ENCODE data around the gene KIF4A. TPM values are rescaled to one million over a fixed set of nuclear protein-coding genes. Genes with fewer than 3 reads are reported as not detected.

Gene KIF4A
- total RNA-seq, 2 donors from 2014 or later = 25.4 to 30.3 TPM

GRCh38 chrX:70446380-70447350 lies 156.8 kb downstream of the KIF4A start:
- Mint-ChIP-seq H3K27ac (no peak overlapping the region), H3K9me3 (no peaks in the 10 kb centered on the region), H3K36me3 (ENCODE audit: low read depth) (no peaks in the 10 kb centered on the region), H3K4me3 (no peak overlapping the region), H3K4me1 (no peaks in the 10 kb centered on the region), H3K27me3 (peaks cover 15% of the 10 kb centered on the region)
- no peak for ATAC-seq (replicated peaks)

DNA sequence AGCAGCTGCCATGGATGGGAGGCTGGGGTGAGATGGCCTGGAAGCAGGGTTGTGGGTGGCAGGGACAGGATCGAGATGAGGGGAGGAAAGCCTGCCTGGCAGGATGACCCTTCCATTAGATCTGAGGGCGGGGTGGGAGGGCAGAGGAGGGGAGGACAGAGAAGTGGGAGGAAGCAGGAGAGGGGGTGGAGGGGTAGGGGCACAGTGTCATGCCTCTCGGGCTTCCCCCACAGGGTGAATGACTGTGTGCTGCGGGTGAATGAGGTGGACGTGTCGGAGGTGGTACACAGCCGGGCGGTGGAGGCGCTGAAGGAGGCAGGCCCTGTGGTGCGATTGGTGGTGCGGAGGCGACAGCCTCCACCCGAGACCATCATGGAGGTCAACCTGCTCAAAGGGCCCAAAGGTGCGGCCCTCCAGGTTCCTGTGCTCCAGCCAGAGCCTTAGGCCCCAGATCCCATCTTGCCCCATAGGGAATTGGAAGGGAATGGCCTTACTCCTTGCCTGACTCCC lies 159.6 kb downstream of the KIF4A start:
- no peak for ATAC-seq (replicated peaks)
- H3K36me3 Mint-ChIP-seq (ENCODE audit: low read depth) = no peaks in the 10 kb centered on the region
- peaks cover 9% of the 10 kb centered on the region for H3K4me1 Mint-ChIP-seq

GRCh38 chrX:70452143-70452733 lies 162.3 kb downstream of the KIF4A start:
- peaks cover 20% of the 10 kb centered on the region for H3K36me3 Mint-ChIP-seq (ENCODE audit: low read depth)
- peaks cover 20% of the 10 kb centered on the region for H3K4me1 Mint-ChIP-seq
- peak overlapping the region; percentile 73 for H3K27ac Mint-ChIP-seq
- ATAC-seq (replicated peaks) = peak; percentile 25
- H3K9me3 Mint-ChIP-seq = no peaks in the 10 kb centered on the region
- peak overlapping the region; percentile 76 for H3K4me3 Mint-ChIP-seq
- no peaks in the 10 kb centered on the region for H3K27me3 Mint-ChIP-seq

More for the DNA sequence above, 159.6 kb downstream of the KIF4A start:
- Mint-ChIP-seq H3K9me3 (no peaks in the 10 kb centered on the region), H3K27me3 (peaks cover 8% of the 10 kb centered on the region), H3K4me3 (no peak overlapping the region), H3K27ac (no peak overlapping the region)

DNA sequence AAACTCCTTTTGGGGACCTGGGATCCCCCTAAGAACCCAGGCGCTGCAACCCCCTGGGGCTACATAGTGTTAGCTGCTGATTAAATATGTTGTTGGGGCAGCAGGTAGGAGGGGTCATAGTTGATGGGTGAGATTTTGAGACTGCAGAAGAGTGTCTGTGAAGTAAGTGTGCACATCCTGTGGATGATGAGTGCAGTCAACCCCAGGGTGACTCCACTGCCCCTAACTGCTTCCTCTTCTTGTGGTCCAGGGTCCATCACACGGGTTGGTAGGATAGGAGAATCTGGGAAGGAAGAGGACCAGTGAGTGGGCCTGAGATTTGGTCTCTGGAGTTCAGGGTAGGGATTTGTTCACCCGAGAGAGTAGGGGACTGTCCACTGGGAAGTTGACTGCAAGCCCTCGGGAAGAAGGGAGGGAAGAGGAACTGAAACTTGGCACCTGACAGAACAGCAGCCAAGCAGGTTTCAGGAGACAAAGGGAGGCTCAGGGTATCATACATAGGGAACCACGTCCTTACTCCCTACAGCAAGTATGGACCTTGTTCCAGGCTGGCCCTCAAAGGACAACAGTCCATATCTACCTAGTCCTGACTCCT lies 163.2 kb downstream of the KIF4A start:
- Mint-ChIP-seq H3K36me3 (ENCODE audit: low read depth) (peaks cover 20% of the 10 kb centered on the region), H3K9me3 (no peaks in the 10 kb centered on the region), H3K4me3 (peak overlapping the region; percentile 76), H3K27ac (peak overlapping the region; percentile 21), H3K27me3 (no peaks in the 10 kb centered on the region), H3K4me1 (peaks cover 20% of the 10 kb centered on the region)
- no peak for ATAC-seq (replicated peaks)

DNA sequence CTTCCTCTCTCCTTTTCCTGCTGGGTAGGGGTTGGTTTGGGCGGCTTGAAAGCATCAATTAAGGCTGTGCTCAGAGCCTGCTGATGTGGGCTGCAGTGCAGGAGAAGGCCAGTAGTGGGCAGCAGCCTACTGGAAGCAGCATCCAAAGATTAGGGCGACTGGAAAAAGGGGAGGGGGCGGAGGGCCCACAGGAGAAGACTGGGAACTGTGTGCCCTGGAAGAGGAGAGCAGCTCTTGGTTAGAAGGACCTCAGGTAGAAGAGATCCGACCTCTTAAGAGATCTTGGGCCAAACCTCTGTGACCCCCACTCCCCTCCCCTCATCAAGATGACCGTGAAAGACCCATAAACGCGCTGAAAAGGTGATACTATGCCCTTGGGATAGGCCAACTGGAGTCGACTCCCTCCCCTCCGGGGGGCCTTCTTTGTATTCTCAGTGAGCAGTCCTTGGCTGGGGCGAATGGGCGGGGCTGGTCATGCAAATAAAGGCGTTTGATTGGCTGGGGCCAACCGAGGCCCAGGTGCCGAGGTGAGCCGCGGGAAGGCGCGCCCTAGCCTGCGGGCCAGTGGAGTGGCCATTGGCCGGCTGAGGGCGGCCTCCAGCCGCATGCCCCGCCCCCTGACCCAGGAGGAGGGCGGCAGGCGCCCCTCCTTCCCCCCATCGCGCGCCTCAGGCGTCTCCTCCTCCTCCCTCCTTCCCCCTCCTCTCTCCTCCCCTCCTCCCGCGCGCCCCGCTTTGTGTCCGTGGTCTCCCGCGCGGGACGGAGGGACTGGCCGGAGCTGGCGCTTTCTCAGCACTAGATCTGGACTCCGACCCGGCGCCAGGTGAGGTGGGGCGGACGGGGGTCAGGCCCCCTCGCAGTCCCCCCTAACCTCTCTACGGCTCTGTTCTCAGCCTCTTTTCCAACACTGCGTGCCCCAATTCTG lies 164.8 kb downstream of the KIF4A start:
- Mint-ChIP-seq H3K4me3 (peak overlapping the region; percentile 95), H3K27me3 (no peaks in the 10 kb centered on the region)

GRCh38 chrX:70455366-70456202 lies 165.7 kb downstream of the KIF4A start:
- Mint-ChIP-seq H3K27me3 (no peaks in the 10 kb centered on the region), H3K9me3 (no peaks in the 10 kb centered on the region), H3K4me3 (peak overlapping the region; percentile 95), H3K36me3 (ENCODE audit: low read depth) (peaks cover 27% of the 10 kb centered on the region), H3K4me1 (peaks cover 20% of the 10 kb centered on the region), H3K27ac (peak overlapping the region; percentile 95)
- peak; percentile 52 for ATAC-seq (replicated peaks)

More for the DNA sequence above, 164.8 kb downstream of the KIF4A start:
- no peaks in the 10 kb centered on the region for H3K9me3 Mint-ChIP-seq
- H3K27ac Mint-ChIP-seq = peak overlapping the region; percentile 95
- peaks cover 20% of the 10 kb centered on the region for H3K36me3 Mint-ChIP-seq (ENCODE audit: low read depth)
- peaks cover 20% of the 10 kb centered on the region for H3K4me1 Mint-ChIP-seq
- peak; percentile 76 for ATAC-seq (replicated peaks)

GRCh38 chrX:70456256-70456655 lies 166.4 kb downstream of the KIF4A start:
- Mint-ChIP-seq H3K4me3 (peak overlapping the region; percentile 95), H3K27ac (peak overlapping the region; percentile 95), H3K27me3 (no peaks in the 10 kb centered on the region), H3K4me1 (peaks cover 20% of the 10 kb centered on the region), H3K9me3 (no peaks in the 10 kb centered on the region), H3K36me3 (ENCODE audit: low read depth) (peaks cover 33% of the 10 kb centered on the region)
- peak; percentile 52 for ATAC-seq (replicated peaks)

DNA sequence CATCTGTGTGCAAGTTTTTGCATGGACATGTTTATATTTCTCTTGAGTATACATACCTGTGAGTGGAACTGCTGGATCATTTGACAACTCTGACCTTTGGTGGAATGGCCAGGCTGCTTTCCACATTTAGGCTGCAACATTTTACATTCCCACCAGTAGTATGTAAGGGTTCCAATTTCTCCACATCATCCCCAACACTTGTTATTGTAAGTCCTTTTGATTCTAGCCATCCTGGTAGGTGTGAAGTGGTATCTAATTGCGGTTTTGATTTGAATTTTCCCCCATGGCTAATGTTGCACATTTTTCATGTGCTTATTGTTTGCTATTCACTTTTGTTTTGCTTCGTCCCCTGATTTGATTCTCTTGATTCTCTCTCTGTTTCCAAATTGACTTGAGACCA lies 171.1 kb downstream of the KIF4A start:
- no peak for ATAC-seq (replicated peaks)
- H3K27me3 Mint-ChIP-seq = no peaks in the 10 kb centered on the region
- H3K27ac Mint-ChIP-seq = no peak overlapping the region
- no peaks in the 10 kb centered on the region for H3K9me3 Mint-ChIP-seq
- H3K4me3 Mint-ChIP-seq = no peak overlapping the region
- peaks cover 6% of the 10 kb centered on the region for H3K4me1 Mint-ChIP-seq
- peaks cover 28% of the 10 kb centered on the region for H3K36me3 Mint-ChIP-seq (ENCODE audit: low read depth)

- H3K36me3 Mint-ChIP-seq (ENCODE audit: low read depth) = peaks cover 22% of the 10 kb centered on the region
- H3K9me3 Mint-ChIP-seq = no peaks in the 10 kb centered on the region
- no peak overlapping the region for H3K27ac Mint-ChIP-seq
- no peaks in the 10 kb centered on the region for H3K27me3 Mint-ChIP-seq
- H3K4me1 Mint-ChIP-seq = no peaks in the 10 kb centered on the region
- H3K4me3 Mint-ChIP-seq = no peak overlapping the region
- ATAC-seq (replicated peaks) = no peak
Observed at GRCh38 chrX:70464051-70464450, 174.1 kb downstream of the KIF4A start.

GRCh38 chrX:70466968-70467367 lies 177.1 kb downstream of the KIF4A start:
- ATAC-seq (replicated peaks) = no peak
- no peak overlapping the region for H3K27ac Mint-ChIP-seq
- H3K36me3 Mint-ChIP-seq (ENCODE audit: low read depth) = peaks cover 6% of the 10 kb centered on the region
- H3K27me3 Mint-ChIP-seq = no peaks in the 10 kb centered on the region
- peaks cover 10% of the 10 kb centered on the region for H3K4me1 Mint-ChIP-seq
- no peaks in the 10 kb centered on the region for H3K9me3 Mint-ChIP-seq
- H3K4me3 Mint-ChIP-seq = no peak overlapping the region

DNA sequence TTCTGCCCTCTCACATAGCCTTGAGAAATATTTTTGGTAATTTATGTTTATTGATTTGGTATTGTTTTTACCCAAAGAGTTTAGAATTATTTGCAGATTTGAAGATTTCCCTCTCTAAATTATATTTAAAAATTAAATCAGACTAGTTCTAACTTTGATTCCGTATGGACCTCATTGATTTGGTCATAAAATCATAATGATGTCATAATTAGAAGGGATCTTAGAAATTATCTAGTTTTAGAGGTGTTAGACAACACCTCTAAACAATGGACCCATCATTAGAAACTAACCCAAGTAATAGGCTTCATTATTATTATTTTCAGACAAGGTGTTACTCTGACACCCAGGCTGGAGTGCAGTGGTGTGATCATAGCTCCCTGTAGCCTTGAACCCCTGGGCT lies 178.8 kb downstream of the KIF4A start:
- H3K4me1 Mint-ChIP-seq = peaks cover 11% of the 10 kb centered on the region
- H3K27me3 Mint-ChIP-seq = no peaks in the 10 kb centered on the region
- peaks cover 6% of the 10 kb centered on the region for H3K36me3 Mint-ChIP-seq (ENCODE audit: low read depth)
- no peaks in the 10 kb centered on the region for H3K9me3 Mint-ChIP-seq
- ATAC-seq (replicated peaks) = no peak
- no peak overlapping the region for H3K27ac Mint-ChIP-seq
- no peak overlapping the region for H3K4me3 Mint-ChIP-seq
